DMS53 treated with DMSO at 0.1 percent for 48 hours (cell line): ENCODE data around the gene OSR1.
"Not testable (repeated sequence)": the region's sequence is repeated elsewhere in the genome, so short reads cannot be mapped to it uniquely, and the experiment has no call there.

Experiments used
- DNase-seq: peaks from one replicate; lab custom pipeline; 2025; ENCODE audit not compliant: unreplicated experiment; lab: John Stamatoyannopoulos, UW

Gene OSR1

GRCh38 chr2:19358242-19359020, at the start of gene OSR1:
TSS of gene OSR1 (minus strand) at chr2:19358623. CDS start at chr2:19353805, 4,818 bp downstream.
- DNase-seq: peak; percentile 35

GRCh38 chr2:19403785-19404184, 45.4 kb upstream of the OSR1 start:
- DNase-seq: no peak

- DNase-seq: no peak
These were observed 33.8 kb upstream of the OSR1 start for GRCh38 chr2:19392191-19392590.

- DNase-seq: not testable (repeated sequence)
These were observed 31.0 kb upstream of the OSR1 start for GRCh38 chr2:19389469-19389868.

- DNase-seq: no peak
These were observed 22.1 kb upstream of the OSR1 start for GRCh38 chr2:19380532-19380931.

- DNase-seq: no peak
These were observed 20.5 kb upstream of the OSR1 start for GRCh38 chr2:19378939-19379338.

GRCh38 chr2:19377717-19378116, 19.3 kb upstream of the OSR1 start:
- no peak for DNase-seq

- DNase-seq: no peak
These were observed 14.9 kb upstream of the OSR1 start for GRCh38 chr2:19373352-19373751.

GRCh38 chr2:19371996-19372582, 13.7 kb upstream of the OSR1 start:
- DNase-seq: no peak

GRCh38 chr2:19369341-19369955, 11.0 kb upstream of the OSR1 start:
- peak; percentile 49 for DNase-seq

- DNase-seq: no peak
These were observed 10.3 kb upstream of the OSR1 start for GRCh38 chr2:19368760-19369159.

- no peak for DNase-seq
These were observed 8.9 kb upstream of the OSR1 start for GRCh38 chr2:19367326-19367725.

- no peak for DNase-seq
These were observed 6.7 kb upstream of the OSR1 start for GRCh38 chr2:19365126-19365525.

- no peak for DNase-seq
These were observed 5.6 kb upstream of the OSR1 start for GRCh38 chr2:19364014-19364413.

- no peak for DNase-seq
These were observed 5.0 kb upstream of the OSR1 start for GRCh38 chr2:19363474-19363778.

- DNase-seq: peak; percentile 76
These were observed 4.5 kb upstream of the OSR1 start for GRCh38 chr2:19362755-19363473.

GRCh38 chr2:19362094-19362754, 3.8 kb upstream of the OSR1 start:
- DNase-seq: peak; percentile 47

- DNase-seq: no peak
These were observed 3.0 kb upstream of the OSR1 start for GRCh38 chr2:19361325-19361990.

- DNase-seq: no peak
These were observed 2.5 kb upstream of the OSR1 start for GRCh38 chr2:19360966-19361321.

- no peak for DNase-seq
These were observed 2.0 kb upstream of the OSR1 start for GRCh38 chr2:19360266-19360965.
